ENCODE data around the gene TENM4.

The TENM4 gene

DNA sequence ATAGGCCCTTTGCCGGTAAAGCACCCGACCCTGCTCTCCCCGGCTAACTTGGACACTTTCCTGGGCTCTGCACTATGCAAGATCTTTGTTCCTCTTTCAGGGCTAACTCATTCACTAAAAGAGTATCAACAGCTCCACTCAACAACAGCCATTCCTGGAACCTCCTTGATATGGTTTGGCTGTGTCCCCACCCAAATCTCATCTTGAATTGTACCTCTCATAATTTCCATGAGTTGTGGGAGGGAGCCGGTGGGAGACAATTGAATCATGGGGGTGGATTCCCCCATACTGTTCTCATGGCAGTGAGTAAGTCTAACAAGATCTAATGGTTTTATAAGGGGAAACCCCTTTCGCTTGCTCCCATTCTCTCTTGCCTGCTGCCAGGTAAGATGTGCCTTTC is 330.0 kb downstream of the TENM4 start:
- peaks cover 14% of the 10 kb centered on the region for H3K9me3 Mint-ChIP-seq
- no peak overlapping the region for H3K27ac Mint-ChIP-seq
- no peak for DNase-seq
- peaks cover 29% of the 10 kb centered on the region for H3K4me1 Mint-ChIP-seq
- no peak overlapping the region for H3K4me3 Mint-ChIP-seq
- peaks cover 13% of the 10 kb centered on the region for H3K36me3 Mint-ChIP-seq (ENCODE audit: low read depth)
- peaks cover 3% of the 10 kb centered on the region for H3K27me3 Mint-ChIP-seq (ENCODE audit: low read depth, poor library complexity)
- TF ChIP-seq, protein P1, sequence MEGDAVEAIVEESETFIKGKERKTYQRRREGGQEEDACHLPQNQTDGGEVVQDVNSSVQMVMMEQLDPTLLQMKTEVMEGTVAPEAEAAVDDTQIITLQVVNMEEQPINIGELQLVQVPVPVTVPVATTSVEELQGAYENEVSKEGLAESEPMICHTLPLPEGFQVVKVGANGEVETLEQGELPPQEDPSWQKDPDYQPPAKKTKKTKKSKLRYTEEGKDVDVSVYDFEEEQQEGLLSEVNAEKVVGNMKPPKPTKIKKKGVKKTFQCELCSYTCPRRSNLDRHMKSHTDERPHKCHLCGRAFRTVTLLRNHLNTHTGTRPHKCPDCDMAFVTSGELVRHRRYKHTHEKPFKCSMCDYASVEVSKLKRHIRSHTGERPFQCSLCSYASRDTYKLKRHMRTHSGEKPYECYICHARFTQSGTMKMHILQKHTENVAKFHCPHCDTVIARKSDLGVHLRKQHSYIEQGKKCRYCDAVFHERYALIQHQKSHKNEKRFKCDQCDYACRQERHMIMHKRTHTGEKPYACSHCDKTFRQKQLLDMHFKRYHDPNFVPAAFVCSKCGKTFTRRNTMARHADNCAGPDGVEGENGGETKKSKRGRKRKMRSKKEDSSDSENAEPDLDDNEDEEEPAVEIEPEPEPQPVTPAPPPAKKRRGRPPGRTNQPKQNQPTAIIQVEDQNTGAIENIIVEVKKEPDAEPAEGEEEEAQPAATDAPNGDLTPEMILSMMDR (IDR thresholded peaks at IDR 0.05), result no peak

DNA sequence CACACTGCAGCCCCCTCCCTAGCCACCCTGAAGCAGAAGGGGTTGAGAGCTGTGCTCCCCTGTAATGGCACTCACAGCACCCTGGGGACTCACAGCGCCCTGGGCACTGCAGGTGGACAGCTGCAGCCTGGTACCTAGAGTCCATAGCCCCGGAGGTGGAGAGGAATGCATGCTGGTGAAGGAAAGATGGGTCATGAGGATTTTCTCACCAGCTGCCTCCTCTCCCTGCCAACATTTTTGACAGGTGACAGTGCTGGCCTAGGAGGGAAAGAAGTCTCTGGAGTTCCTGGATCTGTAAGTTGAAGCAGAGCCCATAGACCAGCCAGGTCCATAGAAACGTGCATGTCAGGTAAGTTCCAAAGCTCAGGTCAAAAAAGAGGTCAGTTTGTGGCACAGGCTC is 330.5 kb downstream of the TENM4 start:
- no peak for DNase-seq
- TF ChIP-seq, protein P1 (IDR thresholded peaks at IDR 0.05), result no peak
- Mint-ChIP-seq H3K36me3 (ENCODE audit: low read depth) (peaks cover 9% of the 10 kb centered on the region), H3K27ac (no peak overlapping the region), H3K4me1 (peaks cover 29% of the 10 kb centered on the region), H3K4me3 (no peak overlapping the region), H3K9me3 (peaks cover 9% of the 10 kb centered on the region), H3K27me3 (ENCODE audit: low read depth, poor library complexity) (peaks cover 1% of the 10 kb centered on the region)

DNA sequence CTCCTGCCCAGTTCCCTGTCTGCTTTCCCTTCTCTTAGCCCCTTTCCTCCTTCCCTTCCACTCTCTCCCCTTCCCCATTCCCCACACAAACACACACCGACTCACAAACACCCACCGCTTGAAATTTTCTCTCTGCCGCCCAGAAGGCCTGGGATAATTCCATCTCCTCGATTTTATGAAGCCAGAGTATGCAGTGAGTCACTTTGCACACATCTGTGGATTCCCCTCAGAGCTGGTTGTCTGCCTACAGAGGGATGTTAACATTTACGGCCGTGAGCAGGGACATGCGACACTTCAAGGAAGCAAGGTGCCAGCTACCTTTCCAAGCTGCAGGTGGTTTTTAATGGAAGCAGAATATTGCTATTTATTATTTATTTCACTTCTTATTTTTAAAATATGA is 332.0 kb downstream of the TENM4 start:
- H3K27ac Mint-ChIP-seq, result no peak overlapping the region
- TF ChIP-seq, protein P1 (IDR thresholded peaks at IDR 0.05), result no peak
- no peak for DNase-seq
- peaks cover 24% of the 10 kb centered on the region for H3K4me1 Mint-ChIP-seq
- H3K4me3 Mint-ChIP-seq, result no peak overlapping the region
- no peaks in the 10 kb centered on the region for H3K27me3 Mint-ChIP-seq (ENCODE audit: low read depth, poor library complexity)
- no peaks in the 10 kb centered on the region for H3K9me3 Mint-ChIP-seq
- no peaks in the 10 kb centered on the region for H3K36me3 Mint-ChIP-seq (ENCODE audit: low read depth)

DNA sequence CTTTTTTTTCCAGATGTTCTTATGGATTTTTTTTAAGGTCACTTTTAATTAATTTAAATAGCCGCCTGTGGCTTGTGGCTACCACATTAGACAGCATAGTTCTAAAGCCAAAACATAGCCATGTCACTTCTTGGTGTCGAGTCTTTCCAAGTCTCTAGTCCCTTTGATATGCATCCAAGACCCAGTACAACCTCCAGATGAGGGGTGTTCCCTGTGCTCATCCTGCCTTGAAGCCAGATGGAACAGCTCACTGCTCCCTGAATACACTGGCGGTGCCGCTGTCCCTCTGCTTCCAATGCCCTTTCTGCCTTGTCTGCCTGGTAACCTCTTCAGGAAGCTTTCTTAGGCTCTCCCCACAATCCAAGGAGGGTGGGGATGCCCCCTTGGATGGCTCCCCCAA is 338.0 kb downstream of the TENM4 start:
- no peak for DNase-seq
- Mint-ChIP-seq H3K9me3 (no peaks in the 10 kb centered on the region), H3K27me3 (ENCODE audit: low read depth, poor library complexity) (peaks cover 2% of the 10 kb centered on the region), H3K36me3 (ENCODE audit: low read depth) (no peaks in the 10 kb centered on the region), H3K4me1 (peaks cover 52% of the 10 kb centered on the region), H3K4me3 (no peak overlapping the region), H3K27ac (peak overlapping the region; percentile 17)
- TF ChIP-seq, protein P1 (IDR thresholded peaks at IDR 0.05), result no peak

DNA sequence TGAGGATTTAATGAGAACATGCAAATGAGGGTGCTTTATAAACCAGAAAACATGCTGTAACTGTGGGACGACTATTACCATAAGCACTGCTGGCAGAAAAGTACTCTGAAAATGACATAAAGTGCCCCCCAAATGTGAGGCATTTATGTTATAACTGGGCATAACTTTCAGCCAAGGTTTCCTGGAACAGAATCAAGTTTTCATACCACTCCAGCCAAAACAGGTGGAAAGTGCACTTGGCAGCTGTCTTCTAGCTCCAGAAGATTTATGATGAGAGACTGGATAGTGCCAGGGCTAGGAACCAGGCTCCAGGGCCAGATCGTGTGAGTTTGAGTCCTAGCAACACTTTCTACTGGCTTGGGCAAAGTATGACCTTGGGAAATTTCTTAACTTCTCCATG is 339.2 kb downstream of the TENM4 start:
- H3K27ac Mint-ChIP-seq, result peak overlapping the region; percentile 53
- H3K4me3 Mint-ChIP-seq, result no peak overlapping the region
- peaks cover 64% of the 10 kb centered on the region for H3K4me1 Mint-ChIP-seq
- no peaks in the 10 kb centered on the region for H3K9me3 Mint-ChIP-seq
- TF ChIP-seq, protein P1 (IDR thresholded peaks at IDR 0.05), result no peak
- DNase-seq, result no peak
- no peaks in the 10 kb centered on the region for H3K36me3 Mint-ChIP-seq (ENCODE audit: low read depth)
- H3K27me3 Mint-ChIP-seq (ENCODE audit: low read depth, poor library complexity), result peaks cover 2% of the 10 kb centered on the region

DNA sequence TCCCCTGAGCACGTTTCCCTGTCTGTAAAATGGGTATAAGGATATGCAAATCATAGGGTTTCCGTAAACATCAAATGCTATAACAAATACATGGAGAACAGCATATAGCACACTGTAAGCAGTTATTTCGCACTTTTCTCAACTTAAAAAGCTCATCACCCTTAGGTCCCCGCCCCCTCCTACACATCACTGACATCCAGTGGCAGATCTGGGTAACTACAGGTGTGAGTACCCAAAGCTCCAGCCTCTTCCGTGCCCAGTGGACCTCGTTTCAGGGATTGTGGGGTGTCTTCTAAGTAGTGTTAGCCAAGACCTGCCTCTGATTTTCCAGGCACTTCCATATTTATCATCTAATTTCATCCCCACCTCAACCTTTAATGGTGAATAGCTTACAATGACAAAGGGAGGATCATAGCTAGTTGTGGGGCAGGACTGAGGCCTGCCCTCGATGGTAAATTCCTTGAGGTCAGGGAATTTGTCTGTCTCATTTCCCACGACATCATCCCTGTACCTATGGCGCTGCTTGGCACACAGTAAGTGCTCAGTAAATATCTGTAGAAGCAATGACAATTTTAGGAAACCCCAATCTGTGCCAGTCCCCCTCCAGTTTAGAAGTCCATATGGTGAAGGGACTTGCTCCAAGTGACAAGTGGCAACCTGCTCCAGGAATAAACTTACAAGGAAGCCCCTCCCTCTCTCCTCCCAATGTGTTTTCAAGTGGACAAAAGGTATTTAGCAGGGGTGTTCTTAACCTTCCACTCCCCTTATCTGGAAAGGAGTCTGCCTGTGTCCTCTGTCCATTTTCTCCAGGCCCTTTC is 340.5 kb downstream of the TENM4 start:
- Mint-ChIP-seq H3K27me3 (ENCODE audit: low read depth, poor library complexity) (peaks cover 2% of the 10 kb centered on the region), H3K9me3 (no peaks in the 10 kb centered on the region), H3K4me3 (peak overlapping the region; percentile 28), H3K36me3 (ENCODE audit: low read depth) (no peaks in the 10 kb centered on the region), H3K27ac (peak overlapping the region; percentile 62), H3K4me1 (peaks cover 78% of the 10 kb centered on the region)
- TF ChIP-seq, protein P1 (IDR thresholded peaks at IDR 0.05), result peak; percentile 75
- DNase-seq, result peak; percentile 49

All from nephron progenitor cell (in vitro differentiated cells).